ENCODE data around the gene ISYNA1.
"Not testable (repeated sequence)": the region's sequence is repeated elsewhere in the genome, so short reads cannot be mapped to it uniquely, and the experiment has no call there.

The ISYNA1 gene

GRCh38 chr19:18418029-18418482 lies 19.9 kb downstream of the ISYNA1 start:
- DNase-seq, result no peak

- peak; percentile 22 for DNase-seq
These were observed 20.5 kb downstream of the ISYNA1 start for GRCh38 chr19:18417250-18418028.

- DNase-seq, result peak; percentile 49
These were observed 21.1 kb downstream of the ISYNA1 start for GRCh38 chr19:18416778-18417249.

- DNase-seq, result no peak
These were observed 22.6 kb downstream of the ISYNA1 start for GRCh38 chr19:18415178-18415867.

GRCh38 chr19:18414504-18415177 lies 23.3 kb downstream of the ISYNA1 start:
- DNase-seq, result no peak

- DNase-seq, result no peak
These were observed 25.2 kb downstream of the ISYNA1 start for GRCh38 chr19:18412610-18413239.

- no peak for DNase-seq
These were observed 29.9 kb downstream of the ISYNA1 start for GRCh38 chr19:18408053-18408476.

- no peak for DNase-seq
These were observed 31.2 kb downstream of the ISYNA1 start for GRCh38 chr19:18406749-18407148.

GRCh38 chr19:18405754-18406153 lies 32.2 kb downstream of the ISYNA1 start:
- DNase-seq, result not testable (repeated sequence)

- DNase-seq, result not testable (repeated sequence)
These were observed 35.3 kb downstream of the ISYNA1 start for GRCh38 chr19:18402455-18403248.

- no peak for DNase-seq
These were observed 36.3 kb downstream of the ISYNA1 start for GRCh38 chr19:18401580-18402112.

GRCh38 chr19:18399008-18399407 lies 38.9 kb downstream of the ISYNA1 start:
- no peak for DNase-seq

GRCh38 chr19:18397242-18398202 lies 40.4 kb downstream of the ISYNA1 start, which contains the start of gene LRRC25:
Gene LRRC25, minus strand, starts transcription at chr19:18397622. Its CDS starts 659 bp downstream, at chr19:18396963.
- no peak for DNase-seq

GRCh38 chr19:18396471-18397241 lies 41.3 kb downstream of the ISYNA1 start:
- no peak for DNase-seq

GRCh38 chr19:18393836-18394235 lies 44.1 kb downstream of the ISYNA1 start:
- DNase-seq, result no peak

- DNase-seq, result no peak
These were observed 45.0 kb downstream of the ISYNA1 start for GRCh38 chr19:18392926-18393325.

- DNase-seq, result no peak
These were observed 45.5 kb downstream of the ISYNA1 start for GRCh38 chr19:18392417-18392816.

GRCh38 chr19:18391509-18392075 lies 46.3 kb downstream of the ISYNA1 start:
- DNase-seq, result no peak
